SHP77 treated with DMSO at 0.1 percent for 48 hours (cell line): ENCODE data around the gene TARS2.

Experiments
- DNase-seq: peaks from one replicate; lab custom pipeline; 2025; lab: John Stamatoyannopoulos, UW

The TARS2 gene

DNA sequence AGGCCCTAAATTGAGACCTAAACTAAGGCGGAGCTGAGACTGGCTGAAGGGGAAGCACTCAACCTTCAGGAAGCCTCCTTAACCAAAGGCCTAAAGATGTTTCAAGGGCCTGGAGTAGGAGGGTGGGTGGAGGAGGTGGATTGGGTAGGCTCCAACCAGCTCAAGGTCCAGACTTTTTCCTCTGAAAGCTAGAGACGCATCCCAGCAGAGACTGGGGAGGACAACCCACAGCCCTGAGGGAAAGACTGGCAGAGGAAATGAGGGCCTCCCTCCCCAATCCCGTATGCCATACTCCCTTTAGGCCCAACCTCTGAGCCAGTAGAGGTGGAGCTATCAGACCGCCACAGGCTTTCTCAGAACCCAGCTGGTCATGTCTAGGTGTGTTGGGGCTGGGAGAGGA is 21.8 kb downstream of the TARS2 start:
- no peak for DNase-seq

GRCh38 chr1:150511551-150511950 is 24.3 kb downstream of the TARS2 start:
- DNase-seq: peak; percentile 28

DNA sequence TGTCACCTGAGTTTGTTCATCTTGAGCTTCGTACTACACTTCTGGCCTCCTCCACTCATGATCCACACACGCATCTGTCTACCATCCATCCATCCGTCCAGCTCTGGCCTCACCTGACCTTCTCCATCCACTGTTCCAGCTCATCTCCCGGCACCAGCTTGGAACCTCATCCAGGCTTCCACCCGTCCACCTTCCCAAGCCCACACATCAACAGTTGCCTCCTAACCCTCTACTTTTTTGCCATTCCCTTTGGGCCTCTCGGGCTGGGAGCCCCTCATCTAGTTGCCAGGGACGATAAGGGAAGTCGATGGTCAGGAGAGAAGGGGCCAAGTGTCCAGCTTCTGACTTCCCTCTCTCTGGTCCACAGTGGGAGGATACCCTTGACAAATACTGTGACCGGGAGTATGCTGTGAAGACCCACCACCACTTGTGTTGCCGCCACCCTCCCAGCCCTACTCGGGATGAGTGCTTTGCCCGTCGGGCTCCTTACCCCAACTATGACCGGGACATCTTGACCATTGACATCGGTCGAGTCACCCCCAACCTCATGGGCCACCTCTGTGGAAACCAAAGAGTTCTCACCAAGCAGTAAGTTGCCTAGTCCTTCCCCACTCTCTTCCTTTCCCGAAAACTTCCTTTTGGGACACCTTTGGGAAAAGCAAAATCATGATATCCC is 24.9 kb downstream of the TARS2 start:
- no peak for DNase-seq

- DNase-seq: no peak
Observed at GRCh38 chr1:150512846-150513245, 25.6 kb downstream of the TARS2 start.

DNA sequence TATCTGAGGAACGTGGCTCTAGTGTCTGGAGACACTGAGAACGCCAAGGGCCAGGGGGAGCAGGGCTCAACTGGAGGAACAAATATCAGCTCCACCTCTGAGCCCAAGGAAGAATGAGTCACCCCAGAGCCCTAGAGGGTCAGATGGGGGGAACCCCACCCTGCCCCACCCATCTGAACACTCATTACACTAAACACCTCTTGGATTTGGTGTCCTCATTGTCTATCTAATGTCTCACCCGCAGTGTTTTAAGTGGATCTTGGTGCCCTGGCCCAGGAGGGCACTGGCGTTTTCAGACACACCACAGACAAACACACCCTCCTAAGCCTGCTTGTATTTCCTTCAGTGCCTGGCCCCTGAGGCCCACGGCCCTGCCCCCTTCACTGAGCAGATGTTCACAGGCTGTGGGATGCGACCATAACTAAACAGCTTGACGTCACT is 26.2 kb downstream of the TARS2 start:
- DNase-seq: peak; percentile 71

DNA sequence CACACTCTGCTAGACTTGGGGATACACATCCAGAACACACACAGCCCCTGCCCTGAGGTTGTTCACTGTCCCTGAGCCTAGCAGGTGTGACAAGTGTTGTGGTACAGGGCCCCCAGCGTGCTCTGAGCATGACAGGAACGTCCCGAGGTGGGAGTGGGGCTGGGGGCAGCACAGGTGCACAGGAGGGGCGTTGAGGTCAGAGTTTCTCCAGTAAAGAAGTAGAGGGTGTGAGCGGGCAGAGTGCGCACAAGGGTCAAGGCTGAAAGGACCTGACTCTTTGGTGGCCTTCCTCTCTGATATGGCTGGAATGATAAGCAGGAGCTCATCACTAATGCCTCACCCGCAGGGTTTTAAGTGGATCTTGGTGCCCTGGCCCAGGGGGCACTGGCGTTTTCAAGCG is 27.0 kb downstream of the TARS2 start:
- DNase-seq: no peak

DNA sequence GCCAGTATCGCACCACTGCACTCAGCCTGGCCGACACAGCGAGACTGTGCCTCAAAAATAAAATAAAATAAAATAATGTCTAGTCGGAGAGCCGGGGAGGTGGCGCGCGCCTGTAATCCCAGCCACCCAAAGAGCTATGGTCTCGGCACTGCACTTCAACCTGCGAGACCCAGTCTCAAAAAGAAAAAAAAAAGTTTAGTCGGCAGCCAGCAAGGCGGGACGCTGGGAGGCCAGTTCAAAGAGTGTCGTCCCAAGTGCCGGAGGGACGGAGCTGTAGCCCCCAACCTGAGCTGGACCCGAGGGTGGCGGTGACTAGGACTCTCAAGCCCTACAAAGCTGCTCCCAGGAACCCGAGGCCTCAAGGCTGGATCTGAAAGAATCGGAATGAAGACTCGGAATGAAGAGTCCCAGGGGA is 27.7 kb downstream of the TARS2 start:
- no peak for DNase-seq

DNA sequence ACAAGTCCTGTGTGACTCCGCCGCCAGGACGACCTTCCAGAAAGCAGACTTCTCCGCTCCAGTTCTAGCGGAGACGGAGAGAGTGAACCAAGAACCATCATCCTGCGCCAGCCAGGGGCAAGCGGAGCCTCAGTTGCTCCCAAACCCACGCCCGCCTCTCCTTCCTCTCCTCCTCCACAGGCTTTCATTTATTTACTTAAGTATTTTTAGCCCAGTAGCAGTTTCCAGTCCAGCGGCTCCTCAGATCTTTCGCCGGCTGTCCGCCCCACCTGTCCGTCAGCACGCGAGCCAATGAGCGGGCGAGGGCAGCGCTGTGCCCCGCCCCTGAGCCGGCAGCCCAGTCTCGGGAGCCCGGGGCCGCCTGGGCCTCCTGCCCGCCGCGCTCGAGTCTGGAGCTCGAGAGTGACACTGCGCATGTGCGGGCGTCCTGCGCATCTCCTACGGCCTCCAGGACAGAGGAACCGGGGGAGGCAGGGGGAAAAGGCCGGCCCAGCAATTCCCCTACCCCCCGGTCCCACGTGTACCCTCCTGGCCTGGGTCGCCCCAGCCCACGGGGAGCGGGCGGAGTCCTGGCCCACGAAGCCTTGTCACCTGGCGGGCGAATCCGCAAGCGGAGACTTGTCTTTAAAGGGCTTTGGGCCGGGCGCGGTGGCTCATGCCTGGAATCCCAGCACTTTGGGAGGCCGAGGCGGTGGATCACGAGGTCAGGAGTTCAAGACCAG is 28.3 kb downstream of the TARS2 start, which contains the start of gene FALEC:
Gene FALEC (plus strand): TSS at position 425 of the 722 bp plus-strand sequence.
- DNase-seq: peak; percentile 99

GRCh38 chr1:150516050-150516591 is 28.9 kb downstream of the TARS2 start:
- peak; percentile 19 for DNase-seq

DNA sequence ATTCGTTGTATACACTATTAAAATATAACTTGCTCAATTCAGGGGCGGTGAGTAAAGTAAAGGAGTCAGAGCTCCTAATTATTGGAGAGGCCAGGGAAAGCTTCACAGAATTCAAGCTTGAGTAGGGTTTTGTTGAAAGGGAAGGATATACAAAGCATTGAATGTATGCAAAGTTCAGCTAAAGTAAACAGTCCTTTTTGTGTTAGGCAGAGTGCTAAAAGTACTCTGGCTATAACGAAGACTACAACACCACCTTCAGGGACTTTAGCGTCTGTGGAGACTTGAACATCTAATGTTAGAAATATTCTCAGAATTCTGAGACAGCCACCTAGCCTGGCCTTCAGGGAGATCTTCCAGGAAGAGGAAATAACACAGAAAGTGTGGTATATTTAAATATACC is 29.4 kb downstream of the TARS2 start:
- DNase-seq: no peak

DNA sequence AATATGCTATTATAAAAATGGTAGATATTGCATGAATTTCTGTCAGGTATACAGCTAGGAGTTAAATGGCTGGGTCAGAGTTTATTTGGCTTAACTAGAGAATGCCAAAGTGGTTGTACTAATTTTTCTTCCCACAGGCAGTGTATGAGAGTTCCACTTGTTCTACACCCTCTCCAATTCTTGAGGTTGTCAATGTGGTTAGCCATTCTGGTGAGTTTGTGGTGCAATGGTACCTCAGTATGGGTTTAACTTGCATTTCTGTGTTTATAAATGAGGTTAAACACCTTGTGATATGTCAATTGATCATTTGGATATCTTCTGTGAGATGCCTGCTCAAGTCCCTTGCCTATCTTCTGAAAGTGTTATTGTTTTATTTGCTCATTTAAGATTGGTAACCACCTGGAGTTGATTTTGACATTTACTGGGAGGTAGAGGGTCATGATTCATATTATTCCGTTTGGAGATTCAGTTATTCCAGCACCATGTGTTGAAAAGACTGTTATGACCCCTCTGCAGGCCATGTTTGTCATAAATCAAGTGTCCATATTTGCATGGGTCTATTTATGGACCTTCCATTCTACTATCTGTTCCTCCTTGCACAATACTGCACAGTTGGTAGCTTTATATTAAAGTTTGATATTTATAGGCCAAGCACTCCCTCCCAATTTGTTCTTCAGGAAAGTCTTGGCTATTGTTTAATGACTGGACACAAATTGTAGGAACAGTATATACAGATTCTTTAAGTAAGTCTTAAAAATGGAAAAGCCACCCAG is 34.2 kb downstream of the TARS2 start:
- DNase-seq: no peak

DNA sequence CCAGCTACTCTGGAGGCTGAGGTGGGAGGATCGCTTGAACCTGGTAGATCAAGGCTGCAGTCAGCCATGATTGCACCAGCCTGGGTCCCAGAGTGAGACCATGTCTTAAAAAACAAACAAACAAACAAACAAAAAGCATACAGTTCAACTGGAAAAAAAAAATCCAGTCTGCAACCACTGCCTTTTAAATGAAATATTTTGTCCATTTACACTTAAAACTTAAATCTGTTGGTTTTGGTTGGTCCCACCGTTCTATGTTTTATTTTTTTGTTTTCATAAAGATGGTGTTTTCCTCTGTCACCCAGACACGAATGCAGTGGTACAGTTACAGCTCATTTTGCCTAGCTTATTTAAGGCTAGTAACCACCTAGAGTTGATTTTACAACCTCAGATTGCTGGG is 38.1 kb downstream of the TARS2 start:
- no peak for DNase-seq

- no peak for DNase-seq
Observed at GRCh38 chr1:150528196-150528595, 41.0 kb downstream of the TARS2 start.

- DNase-seq: no peak
Observed at GRCh38 chr1:150529017-150529416, 41.8 kb downstream of the TARS2 start.

DNA sequence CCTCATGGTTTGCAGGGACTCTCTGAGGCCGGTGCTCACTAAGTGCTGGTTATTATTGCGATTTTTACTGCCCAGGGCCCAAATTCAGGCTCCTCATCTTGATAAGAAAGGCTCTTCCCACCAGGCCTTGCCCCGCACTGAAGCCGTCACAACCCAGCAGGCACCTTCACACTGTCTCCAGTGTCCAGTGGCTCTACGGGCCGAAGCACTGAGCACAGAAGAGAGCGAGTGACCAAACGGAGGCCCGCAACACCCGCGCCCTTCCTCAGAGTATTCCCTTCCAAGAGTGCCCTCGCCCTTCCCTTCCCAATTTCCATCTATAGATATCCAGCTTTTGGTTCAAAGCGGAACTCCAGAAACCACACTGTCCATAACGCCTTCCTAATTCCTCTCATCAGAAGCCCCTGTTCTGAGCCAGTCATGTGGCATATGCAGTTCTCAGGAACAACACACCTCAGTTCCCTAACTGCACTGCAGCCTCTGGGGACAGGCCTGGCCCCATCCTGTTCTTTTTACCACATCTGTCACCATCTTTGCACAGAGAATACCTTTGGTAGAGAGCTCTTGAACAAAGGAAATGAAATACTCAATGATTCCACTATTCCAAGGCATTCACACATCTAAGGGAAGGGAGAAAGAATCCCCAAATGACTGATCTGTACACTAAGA is 43.4 kb downstream of the TARS2 start:
- DNase-seq: no peak

GRCh38 chr1:150532860-150533259 is 45.6 kb downstream of the TARS2 start:
- DNase-seq: no peak

- no peak for DNase-seq
Observed at GRCh38 chr1:150534002-150534401, 46.8 kb downstream of the TARS2 start.

- no peak for DNase-seq
Observed at GRCh38 chr1:150535511-150536287, 48.5 kb downstream of the TARS2 start.

GRCh38 chr1:150536836-150537731 is 49.9 kb downstream of the TARS2 start:
- no peak for DNase-seq
